Lung (tissue), 12 donors: ENCODE results near the gene IL20RB. TPM values are rescaled to one million over a fixed set of nuclear protein-coding genes. Genes with fewer than 3 reads are reported as not detected.

ENCODE experiments used
- ATAC-seq: fragments of 200-7000 bp; cut with Tn5 transposase; one replicate; pipeline ENCODE4 v1.9.1; 2020; ENCODE audit warnings: moderate number of reproducible peaks; ENCODE audit not compliant: insufficient read depth, low FRiP score
- DNase-seq, 3 donors: peaks; one replicate each; pipeline ENCODE4 v3.0.0-alpha.2; 2013 to 2017
- H3K27ac ChIP-seq, 2 donors: one replicate each; pipeline ENCODE4 v1.5.1; 2013; ENCODE audit warnings: mild to moderate bottlenecking in 2 of 2, moderate library complexity in 2 of 2, control low read depth in 1 of 2, inconsistent platforms in 1 of 2, low read depth in 1 of 2, low read length in 1 of 2
- H3K27me3 ChIP-seq, 3 donors: one replicate each; pipeline ENCODE4 v1.5.1; 2013; ENCODE audit warnings: low read length in 2 of 3; ENCODE audit not compliant: control insufficient read depth in 3 of 3, insufficient read depth in 3 of 3
- H3K36me3 ChIP-seq, 4 donors: one replicate each; pipeline ENCODE4 v1.5.1; 2013; ENCODE audit warnings: low read length in 4 of 4, mild to moderate bottlenecking in 1 of 4, moderate library complexity in 1 of 4; ENCODE audit not compliant: control insufficient read depth in 4 of 4, insufficient read depth in 4 of 4
- H3K4me1 ChIP-seq, 5 donors: one replicate each; pipeline ENCODE4 v1.5.1; 2013; ENCODE audit warnings: low read length in 5 of 5, mild to moderate bottlenecking in 2 of 5, moderate library complexity in 1 of 5; ENCODE audit not compliant: control insufficient read depth in 5 of 5, insufficient read depth in 5 of 5
- H3K4me3 ChIP-seq: one replicate; pipeline ENCODE4 v1.5.1; 2013; ENCODE audit warnings: mild to moderate bottlenecking, control low read depth, moderate library complexity
- H3K9ac ChIP-seq, 2 donors: one replicate each; pipeline ENCODE4 v1.5.1; 2013; ENCODE audit warnings: low read length in 2 of 2, control low read depth in 1 of 2; ENCODE audit not compliant: insufficient read depth in 1 of 2
- H3K9me3 ChIP-seq, 4 donors: one replicate each; pipeline ENCODE4 v1.5.1; 2013; ENCODE audit warnings: low read length in 3 of 4, mild to moderate bottlenecking in 1 of 4, moderate library complexity in 1 of 4; ENCODE audit not compliant: control insufficient read depth in 4 of 4, insufficient read depth in 3 of 4
- CTCF ChIP-seq: IDR thresholded peaks from 2 replicates; pipeline ENCODE4 v1.5.1; 2012; ENCODE audit warnings: mild to moderate bottlenecking; ENCODE audit errors: control extremely low read depth, extremely low read depth
- WGBS, 2 donors: extraction: QIAGEN DNeasy Blood & Tissue Kit; methylation state at CpG; one replicate each; pipeline ENCODE4 v1.1.7; 2013; 5-methylcytosine and 5-hydroxymethylcytosine counted together
- polyA plus RNA-seq, 2 donors: library from polyadenylated mRNA; stranded (reverse); fragments of 200-250 nt; gene quantifications; one replicate each; pipeline ENCODE4 v1.2.1, GENCODE V29; 2013
- total RNA-seq, 2 donors: library from RNA; depleted of rRNA in 1 of 2; stranded (reverse); fragments of >200 nt in 1 of 2; gene quantifications; one replicate each; pipeline ENCODE4 v1.2.1, GENCODE V29; 2014 to 2021
- donor health status: control.
- donor health status: control.
- donor health status: Bipolar disorder and iron deficiency.
- donor health status: healthy.
- donor health status: DM: yes; HTN: yes; CAD: no.

IL20RB gene
- total and polyA plus RNA-seq, 4 donors = 0.23 to 1.3 (median 0.88) TPM

- peaks cover 0 to 2% (median 0%) of the 10 kb centered on the region in 3 donors for H3K27me3 ChIP-seq
- no peak overlapping the region for H3K4me3 ChIP-seq
- H3K9me3 ChIP-seq = no peaks in the 10 kb centered on the region
- 62 to 74% methylated on average over 5 of the region's 5 CpGs for WGBS, 2 donors
- no peak for DNase-seq
- H3K27ac ChIP-seq = no peak overlapping the region
- no peak for TF ChIP-seq CTCF
- H3K36me3 ChIP-seq = no peaks in the 10 kb centered on the region
- H3K9ac ChIP-seq = no peak overlapping the region
- H3K4me1 ChIP-seq = no peaks in the 10 kb centered on the region
- ATAC-seq = no peak
These were observed 62.5 kb downstream of the IL20RB start for GRCh38 chr3:137020315-137020714.

- Histone ChIP-seq H3K4me3 (no peak overlapping the region), H3K9ac (no peak overlapping the region), H3K36me3 (no peaks in the 10 kb centered on the region), H3K9me3 (no peaks in the 10 kb centered on the region), H3K4me1 (no peaks in the 10 kb centered on the region), H3K27ac (no peak overlapping the region), H3K27me3 (peaks cover 0 to 2% (median 0%) of the 10 kb centered on the region in 3 donors)
- TF ChIP-seq CTCF = no peak
- ATAC-seq (no peak), DNase-seq (no peak)
- 87 to 94% methylated on average over 2 of the region's 2 CpGs for WGBS, 2 donors
These were observed 63.1 kb downstream of the IL20RB start for GRCh38 chr3:137020888-137021287.

- TF ChIP-seq CTCF = no peak
- WGBS, 2 donors = 90 to 96% methylated on average over 5 of the region's 5 CpGs
- Histone ChIP-seq H3K27ac (no peak overlapping the region), H3K27me3 (peaks cover 0 to 2% (median 0%) of the 10 kb centered on the region in 3 donors), H3K9me3 (no peaks in the 10 kb centered on the region), H3K4me1 (no peaks in the 10 kb centered on the region), H3K9ac (no peak overlapping the region), H3K4me3 (no peak overlapping the region), H3K36me3 (no peaks in the 10 kb centered on the region)
- ATAC-seq (no peak), DNase-seq (no peak)
These were observed 66.6 kb downstream of the IL20RB start for GRCh38 chr3:137024348-137024747.

- DNase-seq (no peak), ATAC-seq (no peak)
- WGBS, 2 donors = 91 to 99% methylated on average over 3 of the region's 3 CpGs
- Histone ChIP-seq H3K27me3 (peaks cover 0 to 8% (median 0%) of the 10 kb centered on the region in 3 donors), H3K4me1 (no peaks in the 10 kb centered on the region), H3K9me3 (no peaks in the 10 kb centered on the region), H3K9ac (no peak overlapping the region), H3K27ac (no peak overlapping the region), H3K36me3 (no peaks in the 10 kb centered on the region), H3K4me3 (no peak overlapping the region)
- no peak for TF ChIP-seq CTCF
These were observed 68.9 kb downstream of the IL20RB start for GRCh38 chr3:137026701-137027100.
